Thyroid gland (tissue), 4 donors: ENCODE results near the gene LGALS12. TPM values are rescaled to one million over a fixed set of nuclear protein-coding genes. Genes with fewer than 3 reads are reported as not detected.

Experiments
- DNase-seq, 2 donors: peaks; one replicate each; pipeline ENCODE4 v3.0.0-alpha.2; 2019
- H3K27ac ChIP-seq, 3 donors: fragments of 200-600 bp; sonication (generic); 1 replicate in 2 of 3; 2 replicates in 1 of 3; pipeline ENCODE4 v1.5.1; 2016 to 2019; ENCODE audit warnings: mild to moderate bottlenecking in 1 of 3, moderate library complexity in 1 of 3
- H3K27me3 ChIP-seq: fragments of 200-600 bp; sonication (generic); one replicate; pipeline ENCODE4 v1.5.1; 2019
- H3K36me3 ChIP-seq, 2 donors: fragments of 200-600 bp; sonication (generic); one replicate each; pipeline ENCODE4 v1.5.1; 2016 to 2019
- H3K4me1 ChIP-seq, 2 donors: fragments of 200-600 bp; sonication (generic); one replicate each; pipeline ENCODE4 v1.5.1; 2017 to 2019
- H3K4me3 ChIP-seq, 3 donors: fragments of 200-600 bp; sonication (generic); replicated peaks in 1 of 3; 1 replicate in 2 of 3; 2 replicates in 1 of 3; pipeline ENCODE4 v1.5.1; 2016; ENCODE audit warnings: mild to moderate bottlenecking in 1 of 3
- H3K9me3 ChIP-seq: fragments of 200-600 bp; sonication (generic); one replicate; pipeline ENCODE4 v1.5.1; 2017
- POLR2A ChIP-seq, 2 donors: fragments of 450-650 bp; IDR thresholded peaks; one replicate each; pipeline ENCODE4 v1.6.1; 2017; ENCODE audit warnings: antibody characterized with exemption in 2 of 2, mild to moderate bottlenecking in 2 of 2, moderate library complexity in 1 of 2
- WGBS, 2 donors: methylation state at CpG; one replicate each; pipeline ENCODE4 v1.1.5; 2017; 5-methylcytosine and 5-hydroxymethylcytosine counted together
- intact Hi-C: fragments of 100-400 bp; cut with DNase I; formaldehyde crosslinking; loops from one replicate; pipeline ENCODE4 v1.15.1; 2023
- total RNA-seq, 4 donors: library from RNA; depleted of rRNA; stranded (reverse); fragments of >200 nt; gene quantifications; one replicate each; pipeline ENCODE4 v1.2.3, GENCODE V29; 2016
- TF ChIP-seq, protein P1 (sequence below), 6 experiments: fragments of 200-600 bp in 3 of 6; fragments of 450-650 bp in 3 of 6; sonication (generic) in 3 of 6; IDR thresholded peaks; one replicate each; pipeline ENCODE4 v1.5.1; 2016 to 2019; ENCODE audit warnings: antibody characterized with exemption in 6 of 6, mild to moderate bottlenecking in 2 of 6, inconsistent platforms in 1 of 6, moderate library complexity in 1 of 6

The LGALS12 gene
- total RNA-seq, 4 donors from 2014 or later = 0.94 TPM; not detected in 3

DNA sequence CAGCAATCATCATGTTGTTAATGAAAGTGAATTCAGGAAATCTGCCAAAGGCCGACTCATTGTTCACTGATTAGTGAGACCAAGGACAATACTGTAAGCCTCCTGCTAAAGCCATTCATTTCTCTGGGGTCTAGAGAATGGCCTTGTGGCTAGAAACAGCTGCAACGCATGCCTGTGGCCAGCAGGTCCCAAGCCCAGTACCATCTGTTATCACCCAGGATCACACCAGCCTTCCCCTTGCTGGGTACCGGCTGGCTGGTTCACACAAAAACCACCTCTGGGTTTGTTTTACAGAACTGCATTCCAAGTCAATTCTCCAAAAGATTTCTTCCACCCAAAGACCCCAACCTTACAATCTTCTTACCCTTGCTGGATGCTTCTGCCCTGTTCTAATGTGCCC, 16.0 kb upstream of the LGALS12 start:
- H3K9me3 ChIP-seq = no peaks in the 10 kb centered on the region
- no peaks in the 10 kb centered on the region for H3K36me3 ChIP-seq
- TF ChIP-seq POLR2A (IDR thresholded peaks at IDR 0.05) = no peak
- TF ChIP-seq, protein P1, sequence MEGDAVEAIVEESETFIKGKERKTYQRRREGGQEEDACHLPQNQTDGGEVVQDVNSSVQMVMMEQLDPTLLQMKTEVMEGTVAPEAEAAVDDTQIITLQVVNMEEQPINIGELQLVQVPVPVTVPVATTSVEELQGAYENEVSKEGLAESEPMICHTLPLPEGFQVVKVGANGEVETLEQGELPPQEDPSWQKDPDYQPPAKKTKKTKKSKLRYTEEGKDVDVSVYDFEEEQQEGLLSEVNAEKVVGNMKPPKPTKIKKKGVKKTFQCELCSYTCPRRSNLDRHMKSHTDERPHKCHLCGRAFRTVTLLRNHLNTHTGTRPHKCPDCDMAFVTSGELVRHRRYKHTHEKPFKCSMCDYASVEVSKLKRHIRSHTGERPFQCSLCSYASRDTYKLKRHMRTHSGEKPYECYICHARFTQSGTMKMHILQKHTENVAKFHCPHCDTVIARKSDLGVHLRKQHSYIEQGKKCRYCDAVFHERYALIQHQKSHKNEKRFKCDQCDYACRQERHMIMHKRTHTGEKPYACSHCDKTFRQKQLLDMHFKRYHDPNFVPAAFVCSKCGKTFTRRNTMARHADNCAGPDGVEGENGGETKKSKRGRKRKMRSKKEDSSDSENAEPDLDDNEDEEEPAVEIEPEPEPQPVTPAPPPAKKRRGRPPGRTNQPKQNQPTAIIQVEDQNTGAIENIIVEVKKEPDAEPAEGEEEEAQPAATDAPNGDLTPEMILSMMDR (IDR thresholded peaks at IDR 0.05) = no peak
- H3K4me1 ChIP-seq = no peaks in the 10 kb centered on the region
- no peaks in the 10 kb centered on the region for H3K27me3 ChIP-seq
- 84 to 85% methylated on average over 3 of the region's 3 CpGs for WGBS, 2 donors
- no peak overlapping the region for H3K27ac ChIP-seq
- H3K4me3 ChIP-seq = no peak overlapping the region
- intact Hi-C loops = loop anchor here (10.0 kb wide), 1 partner anchor 245 kb away; no protein-coding TSS in a partner anchor
- no peak for DNase-seq

- H3K27ac ChIP-seq = no peak within 1 kb of the TSS
- H3K4me1 ChIP-seq = no peaks in the 10 kb centered on the region
- H3K4me3 ChIP-seq = peak within 1 kb of the TSS; percentile 7 to 37 (median 37)
- intact Hi-C loops = no loop called here
- no peaks in the 10 kb centered on the region for H3K36me3 ChIP-seq
- TF ChIP-seq, protein P1 (IDR thresholded peaks at IDR 0.05) = no peak
- WGBS, 2 donors = 16 to 24% methylated on average over 37 to 43 of the region's 60 CpGs
- no peaks in the 10 kb centered on the region for H3K9me3 ChIP-seq
- DNase-seq = peak; percentile 42 to 50
- no peaks in the 10 kb centered on the region for H3K27me3 ChIP-seq
Measured at GRCh38 chr11:63490551-63491239, 15.2 kb upstream of the LGALS12 start, which contains the start of gene PLAAT5. PLAAT5 (minus strand) TSS chr11:63491167; CDS start chr11:63491034, 133 bp downstream.

DNA sequence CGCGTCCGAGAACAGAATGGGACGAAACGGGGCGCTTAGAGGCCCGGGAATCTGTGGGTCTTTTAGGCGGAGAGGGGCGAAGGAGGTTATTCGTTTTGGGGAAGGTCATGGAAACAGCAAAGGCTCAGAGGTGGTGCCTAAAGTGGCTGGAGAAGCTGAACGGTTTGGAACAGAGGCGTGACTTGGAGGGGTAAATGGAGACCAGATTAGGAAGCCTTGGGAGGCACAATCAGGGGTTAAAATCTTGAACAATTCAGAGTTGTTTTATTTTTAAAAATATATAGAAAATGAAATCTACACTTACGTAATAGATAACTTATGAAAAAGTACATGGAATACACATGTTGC, 14.7 kb upstream of the LGALS12 start:
- TF ChIP-seq, protein P1 (IDR thresholded peaks at IDR 0.05) = no peak
- no peak for TF ChIP-seq POLR2A (IDR thresholded peaks at IDR 0.05)
- H3K9me3 ChIP-seq = no peaks in the 10 kb centered on the region
- no peaks in the 10 kb centered on the region for H3K27me3 ChIP-seq
- WGBS, 2 donors = 5 to 6% methylated on average over 13 of the region's 13 CpGs
- no peak for DNase-seq
- intact Hi-C loops = no loop called here
- no peaks in the 10 kb centered on the region for H3K36me3 ChIP-seq
- no peaks in the 10 kb centered on the region for H3K4me1 ChIP-seq
- H3K27ac ChIP-seq = no peak overlapping the region
- H3K4me3 ChIP-seq = peak overlapping the region; percentile 7 to 37 (median 37)

DNA sequence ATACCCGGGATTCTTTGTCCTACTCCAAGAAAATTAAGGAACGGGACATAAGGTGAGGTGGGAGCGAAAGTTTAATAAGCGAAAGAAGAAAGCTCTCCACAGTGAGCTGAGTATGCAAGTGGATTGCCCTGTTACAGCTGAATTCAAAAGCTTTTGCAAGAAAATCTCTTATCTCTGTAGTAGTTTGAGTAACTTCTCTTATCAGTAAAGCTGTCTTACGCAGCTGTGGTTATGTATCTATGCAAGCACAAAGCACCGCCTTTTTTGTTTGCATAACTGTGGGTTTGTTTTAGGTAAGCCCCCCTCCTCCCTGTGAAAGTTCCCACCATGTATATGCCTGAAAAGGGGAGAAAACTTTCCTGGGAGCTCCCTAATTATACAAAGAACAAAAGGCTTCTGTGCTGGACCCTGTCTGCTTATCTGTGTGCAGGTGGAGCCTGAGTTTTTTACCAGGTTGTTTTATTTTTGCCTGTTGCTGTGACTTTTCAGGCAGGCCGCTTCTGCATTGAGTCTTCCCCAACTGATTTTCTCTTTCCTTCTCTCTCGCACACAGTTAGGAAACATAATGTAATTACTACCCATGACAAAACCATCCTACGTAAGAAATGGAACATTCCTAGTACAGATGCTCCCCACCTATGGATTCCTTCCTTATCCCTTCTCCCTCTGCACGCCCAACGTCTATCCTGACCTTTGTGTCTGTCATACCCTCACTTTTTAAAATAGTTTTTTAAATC, 14.1 kb upstream of the LGALS12 start:
- Histone ChIP-seq H3K27me3 (no peaks in the 10 kb centered on the region), H3K27ac (no peak overlapping the region), H3K36me3 (no peaks in the 10 kb centered on the region), H3K4me1 (no peaks in the 10 kb centered on the region), H3K9me3 (no peaks in the 10 kb centered on the region), H3K4me3 (no peak overlapping the region)
- no peak for TF ChIP-seq POLR2A (IDR thresholded peaks at IDR 0.05)
- TF ChIP-seq, protein P1 (IDR thresholded peaks at IDR 0.05) = no peak
- WGBS, 2 donors = 63% methylated on average over 11 of the region's 11 CpGs
- no peak for DNase-seq
- intact Hi-C loops = no loop called here

DNA sequence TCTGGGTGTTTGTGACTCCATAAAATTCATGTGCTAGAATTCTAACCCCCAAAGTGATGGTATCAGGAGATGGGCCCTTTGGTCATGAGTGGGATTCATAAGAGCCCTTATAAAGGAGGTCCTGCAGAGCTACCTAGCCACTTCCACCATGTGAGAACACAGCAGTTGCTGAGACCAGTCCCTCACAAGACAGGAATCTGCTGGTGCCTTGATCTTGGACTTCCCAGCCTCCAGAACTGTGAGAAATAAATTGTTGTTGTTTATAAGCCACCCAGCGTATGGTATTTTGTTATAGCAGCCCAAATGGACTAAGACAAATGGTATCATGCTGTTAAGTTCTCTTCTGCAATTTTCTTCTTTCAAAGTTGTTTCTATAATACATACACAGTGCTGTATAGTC, 13.4 kb upstream of the LGALS12 start:
- Histone ChIP-seq H3K4me1 (no peaks in the 10 kb centered on the region), H3K36me3 (no peaks in the 10 kb centered on the region), H3K4me3 (no peak overlapping the region), H3K27ac (no peak overlapping the region), H3K27me3 (no peaks in the 10 kb centered on the region), H3K9me3 (no peaks in the 10 kb centered on the region)
- intact Hi-C loops = no loop called here
- TF ChIP-seq, protein P1 (IDR thresholded peaks at IDR 0.05) = no peak
- DNase-seq = no peak
- 96 to 100% methylated on average over 1 of the region's 1 CpG for WGBS, 2 donors
